Measurements from ENCODE around the gene HOXD13.

Gene HOXD13

DNA sequence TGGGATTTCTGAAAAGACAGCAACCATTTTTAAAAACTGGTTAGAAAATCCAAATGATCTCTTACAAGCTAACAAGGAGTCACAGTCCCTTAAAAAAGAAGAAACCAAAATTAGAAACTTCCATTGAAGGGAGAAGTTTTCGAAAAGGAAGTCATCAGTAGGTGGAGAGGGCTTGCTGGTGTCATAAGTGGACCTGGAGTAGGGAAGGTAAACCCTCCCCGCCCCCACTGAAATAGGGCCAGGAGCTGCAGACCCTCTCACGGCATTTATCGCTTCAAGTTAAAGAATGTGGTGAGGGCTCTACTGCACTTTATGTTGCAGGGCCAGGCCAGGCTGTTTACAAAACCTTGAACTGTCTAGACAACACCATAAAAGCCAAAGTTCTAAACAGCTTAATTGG lies 17.4 kb downstream of the HOXD13 start:
- Histone ChIP-seq H3K27ac (ENCODE audit: low read length) (no peak overlapping the region), H3K27me3 (ENCODE audit: control insufficient read depth in 1 of 2, insufficient read depth in 2 of 2, low read length in 2 of 2) (peaks cover 81 to 91% of the 10 kb centered on the region in 2 donors), H3K36me3 (ENCODE audit: control insufficient read depth in 2 of 2, insufficient read depth in 2 of 2, low read length in 2 of 2) (no peaks in the 10 kb centered on the region), H3K9me3 (ENCODE audit: control insufficient read depth in 2 of 2, low read length in 2 of 2) (peaks cover 0 to 4% of the 10 kb centered on the region in 2 donors), H3K4me1 (ENCODE audit: control insufficient read depth, insufficient read depth, low read length) (peaks cover 21% of the 10 kb centered on the region), H3K9ac (ENCODE audit: low read length in 2 of 2) (no peak overlapping the region), H3K4me3 (ENCODE audit: low read length in 2 of 2) (no peak overlapping the region)

DNA sequence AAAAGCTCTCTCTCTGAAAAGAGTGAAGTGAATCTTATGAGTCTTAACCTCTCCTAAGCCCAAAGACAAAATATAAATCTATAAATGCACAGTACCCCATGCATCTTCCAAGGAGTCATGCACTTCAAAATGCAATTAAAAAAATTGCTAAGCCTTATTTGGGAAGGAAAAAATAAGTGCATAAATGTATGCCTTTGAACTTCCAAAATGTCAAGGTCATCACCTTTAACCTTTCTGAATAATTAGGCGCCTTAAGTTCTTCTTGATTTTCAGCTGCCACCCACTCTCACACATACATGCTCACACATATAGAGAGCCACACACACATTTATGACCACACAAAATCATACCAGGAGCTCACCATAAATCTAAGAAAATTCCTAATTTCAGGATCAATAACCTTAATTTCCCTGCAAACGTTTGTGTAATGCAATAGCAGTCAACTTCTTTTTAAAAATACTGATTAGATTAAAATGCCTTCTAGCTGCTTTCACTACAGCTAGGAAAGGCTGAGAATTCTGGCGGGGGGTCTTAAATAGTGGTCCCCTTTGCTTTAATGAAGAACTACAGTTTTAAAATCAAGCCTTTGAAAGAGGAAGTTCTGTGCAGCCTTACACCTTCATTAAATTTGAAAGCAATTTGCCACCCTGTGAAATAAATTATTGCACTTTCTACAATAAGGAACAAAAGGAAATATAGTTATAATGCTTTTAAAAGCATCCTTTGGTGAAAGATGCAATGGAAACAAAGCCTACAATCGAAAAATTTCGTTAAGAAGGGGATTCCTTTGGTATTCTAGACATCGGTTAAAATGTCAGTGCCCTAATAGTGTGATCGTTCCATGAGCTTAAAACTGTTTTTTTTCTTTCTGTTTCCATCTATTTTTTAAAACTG lies 18.1 kb downstream of the HOXD13 start:
- H3K27ac ChIP-seq (ENCODE audit: low read length), result no peak overlapping the region
- peaks cover 20% of the 10 kb centered on the region for H3K4me1 ChIP-seq (ENCODE audit: control insufficient read depth, insufficient read depth, low read length)
- H3K9me3 ChIP-seq (ENCODE audit: control insufficient read depth in 2 of 2, low read length in 2 of 2), result peaks cover 0 to 4% of the 10 kb centered on the region in 2 donors
- H3K9ac ChIP-seq (ENCODE audit: low read length in 2 of 2), result no peak overlapping the region
- no peak overlapping the region for H3K4me3 ChIP-seq (ENCODE audit: low read length in 2 of 2)
- H3K27me3 ChIP-seq (ENCODE audit: control insufficient read depth in 1 of 2, insufficient read depth in 2 of 2, low read length in 2 of 2), result peaks cover 77 to 91% of the 10 kb centered on the region in 2 donors
- H3K36me3 ChIP-seq (ENCODE audit: control insufficient read depth in 2 of 2, insufficient read depth in 2 of 2, low read length in 2 of 2), result no peaks in the 10 kb centered on the region

DNA sequence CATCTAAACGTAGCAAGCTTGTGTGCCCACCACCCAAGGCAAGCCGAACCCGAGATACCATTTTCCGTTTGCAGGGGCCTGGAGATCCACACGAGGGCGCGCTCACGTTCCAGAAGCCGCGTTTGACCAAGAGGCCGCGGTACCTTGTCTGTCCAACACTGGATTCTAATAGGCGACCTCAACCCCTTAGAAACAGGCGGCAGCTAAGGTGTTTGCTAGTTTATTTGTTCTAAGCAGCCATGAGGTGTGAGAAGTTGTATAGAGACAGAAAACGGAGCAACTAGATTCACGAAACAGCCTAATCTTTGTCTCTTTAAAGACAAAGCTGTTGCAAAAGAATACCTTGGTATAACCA lies 18.8 kb downstream of the HOXD13 start:
- Histone ChIP-seq H3K4me1 (ENCODE audit: control insufficient read depth, insufficient read depth, low read length) (peaks cover 20% of the 10 kb centered on the region), H3K9me3 (ENCODE audit: control insufficient read depth in 2 of 2, low read length in 2 of 2) (peaks cover 0 to 4% of the 10 kb centered on the region in 2 donors), H3K27me3 (ENCODE audit: control insufficient read depth in 1 of 2, insufficient read depth in 2 of 2, low read length in 2 of 2) (peaks cover 77 to 91% of the 10 kb centered on the region in 2 donors), H3K4me3 (ENCODE audit: low read length in 2 of 2) (no peak overlapping the region), H3K36me3 (ENCODE audit: control insufficient read depth in 2 of 2, insufficient read depth in 2 of 2, low read length in 2 of 2) (no peaks in the 10 kb centered on the region), H3K27ac (ENCODE audit: low read length) (no peak overlapping the region), H3K9ac (ENCODE audit: low read length in 2 of 2) (no peak overlapping the region)

DNA sequence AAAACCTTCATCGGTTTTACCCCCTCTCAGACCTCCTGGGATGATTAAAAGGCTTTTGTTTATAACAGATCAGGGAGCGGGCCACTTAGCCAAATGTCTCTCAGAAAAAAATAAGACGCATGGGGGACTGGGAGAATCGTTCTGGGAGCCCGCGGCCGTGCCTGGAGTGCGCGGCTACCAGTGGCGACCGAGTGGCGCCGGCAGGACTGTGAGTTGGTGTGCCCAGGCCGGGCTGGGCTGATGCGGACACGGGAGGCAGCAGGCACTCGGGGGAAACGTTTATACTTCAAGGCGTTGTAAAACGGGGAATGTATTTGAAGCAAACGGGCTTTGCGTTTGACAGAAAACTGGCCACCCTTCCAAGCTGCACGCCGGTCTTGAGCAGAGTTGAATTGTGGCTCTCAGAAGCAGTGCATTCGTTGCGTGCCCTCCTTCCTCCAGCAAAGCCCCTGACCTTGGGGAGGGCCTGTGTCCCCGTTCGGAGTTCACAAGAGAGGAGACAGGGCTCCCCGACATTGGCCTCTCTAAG lies 19.4 kb downstream of the HOXD13 start:
- Histone ChIP-seq H3K4me1 (ENCODE audit: control insufficient read depth, insufficient read depth, low read length) (peaks cover 14% of the 10 kb centered on the region), H3K27ac (ENCODE audit: low read length) (no peak overlapping the region), H3K27me3 (ENCODE audit: control insufficient read depth in 1 of 2, insufficient read depth in 2 of 2, low read length in 2 of 2) (peaks cover 80 to 91% of the 10 kb centered on the region in 2 donors), H3K36me3 (ENCODE audit: control insufficient read depth in 2 of 2, insufficient read depth in 2 of 2, low read length in 2 of 2) (no peaks in the 10 kb centered on the region), H3K9me3 (ENCODE audit: control insufficient read depth in 2 of 2, low read length in 2 of 2) (peaks cover 0 to 4% of the 10 kb centered on the region in 2 donors), H3K9ac (ENCODE audit: low read length in 2 of 2) (no peak overlapping the region), H3K4me3 (ENCODE audit: low read length in 2 of 2) (no peak overlapping the region)

DNA sequence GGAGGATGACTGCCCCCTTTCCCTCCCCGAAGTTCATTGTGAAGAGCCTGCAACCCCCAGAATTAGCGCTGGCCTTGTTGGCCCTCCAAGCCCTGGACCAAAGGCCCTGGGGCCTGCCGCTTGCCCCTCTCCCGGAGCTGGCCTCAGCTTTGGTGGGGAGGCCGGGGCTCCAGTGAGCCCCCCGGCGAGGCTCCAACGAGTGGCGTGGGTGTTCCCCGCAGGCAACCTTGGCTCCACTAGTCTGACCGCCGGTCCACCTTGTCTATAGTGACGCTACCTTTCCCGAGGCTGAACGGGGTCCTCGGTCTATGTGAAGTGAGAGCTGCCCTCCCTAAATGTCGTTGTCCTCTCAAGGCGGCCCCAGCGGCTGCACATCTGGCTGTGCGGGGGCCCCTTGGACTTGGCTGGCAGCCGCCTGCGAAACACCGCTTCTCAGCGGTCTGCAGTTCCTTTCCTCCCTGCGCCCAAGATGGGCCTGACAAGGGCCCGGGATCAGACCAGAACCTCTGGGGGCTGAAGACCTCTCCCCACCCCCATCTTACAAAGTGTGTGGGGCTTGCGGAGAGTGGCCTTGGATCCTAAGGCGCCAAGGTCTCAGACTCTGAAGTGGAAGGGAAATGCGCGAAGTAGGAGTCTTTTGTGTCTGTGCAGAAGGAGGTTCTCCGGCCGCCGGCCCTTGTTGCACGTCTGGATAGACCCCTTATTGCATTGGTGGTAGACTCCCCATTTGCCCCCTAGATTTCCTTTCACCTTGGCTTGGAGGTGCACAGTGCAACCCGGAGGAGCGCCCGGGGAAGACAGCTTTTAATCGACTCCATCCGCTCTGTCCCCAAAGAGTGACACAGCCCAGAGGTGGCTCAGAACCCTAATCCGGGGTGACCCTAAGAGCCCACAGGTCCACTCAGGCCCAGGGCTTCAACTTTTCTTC lies 20.1 kb downstream of the HOXD13 start:
- H3K9me3 ChIP-seq (ENCODE audit: control insufficient read depth in 2 of 2, low read length in 2 of 2), result peaks cover 0 to 4% of the 10 kb centered on the region in 2 donors
- H3K36me3 ChIP-seq (ENCODE audit: control insufficient read depth in 2 of 2, insufficient read depth in 2 of 2, low read length in 2 of 2), result no peaks in the 10 kb centered on the region
- no peak overlapping the region for H3K9ac ChIP-seq (ENCODE audit: low read length in 2 of 2)
- peaks cover 9% of the 10 kb centered on the region for H3K4me1 ChIP-seq (ENCODE audit: control insufficient read depth, insufficient read depth, low read length)
- H3K4me3 ChIP-seq (ENCODE audit: low read length in 2 of 2), result no peak overlapping the region
- H3K27me3 ChIP-seq (ENCODE audit: control insufficient read depth in 1 of 2, insufficient read depth in 2 of 2, low read length in 2 of 2), result peaks cover 83 to 93% of the 10 kb centered on the region in 2 donors
- no peak overlapping the region for H3K27ac ChIP-seq (ENCODE audit: low read length)

DNA sequence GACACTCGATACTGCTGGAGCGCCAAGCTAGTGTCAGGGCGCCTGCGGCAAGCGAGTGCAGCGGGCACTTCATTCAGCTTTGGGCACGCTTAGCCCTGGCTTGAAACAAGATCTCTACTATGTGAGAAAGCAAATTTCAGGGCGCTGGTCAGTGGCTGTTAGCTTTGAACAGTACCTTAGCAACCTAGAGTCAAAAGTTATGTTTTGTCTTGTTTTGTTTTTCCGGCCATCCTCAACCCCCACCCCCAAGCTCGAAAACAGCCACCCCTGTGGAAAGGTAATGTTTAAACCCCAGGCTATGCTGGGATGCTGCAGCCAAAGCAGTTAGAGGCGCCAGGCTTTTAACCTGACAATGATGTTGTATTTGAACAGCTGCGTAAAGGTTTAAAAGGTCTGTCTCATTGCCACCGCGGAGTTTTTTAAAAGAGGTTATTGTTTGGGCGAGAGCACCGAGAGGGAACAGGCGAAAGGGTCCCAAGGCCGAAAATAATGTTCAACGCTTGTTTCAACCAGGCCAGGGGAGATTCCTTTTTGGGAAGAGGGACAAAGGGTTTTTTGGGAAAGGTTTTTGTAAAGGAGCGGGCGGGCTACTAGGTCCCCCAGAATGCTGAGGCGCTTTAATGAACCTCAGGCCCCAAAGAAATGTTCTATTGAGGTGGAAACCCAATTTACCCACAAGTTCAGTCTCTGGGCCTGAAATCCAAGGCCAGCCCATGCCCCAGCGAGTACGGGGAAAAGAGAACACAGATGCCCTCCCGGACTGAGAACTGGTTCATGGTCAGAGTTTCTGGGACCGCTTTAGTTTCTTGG lies 21.8 kb downstream of the HOXD13 start:
- no peak overlapping the region for H3K27ac ChIP-seq (ENCODE audit: low read length)
- no peak overlapping the region for H3K4me3 ChIP-seq (ENCODE audit: low read length in 2 of 2)
- peaks cover 87 to 97% of the 10 kb centered on the region in 2 donors for H3K27me3 ChIP-seq (ENCODE audit: control insufficient read depth in 1 of 2, insufficient read depth in 2 of 2, low read length in 2 of 2)
- peaks cover 3% of the 10 kb centered on the region for H3K4me1 ChIP-seq (ENCODE audit: control insufficient read depth, insufficient read depth, low read length)
- H3K36me3 ChIP-seq (ENCODE audit: control insufficient read depth in 2 of 2, insufficient read depth in 2 of 2, low read length in 2 of 2), result no peaks in the 10 kb centered on the region
- peaks cover 0 to 4% of the 10 kb centered on the region in 2 donors for H3K9me3 ChIP-seq (ENCODE audit: control insufficient read depth in 2 of 2, low read length in 2 of 2)
- no peak overlapping the region for H3K9ac ChIP-seq (ENCODE audit: low read length in 2 of 2)

DNA sequence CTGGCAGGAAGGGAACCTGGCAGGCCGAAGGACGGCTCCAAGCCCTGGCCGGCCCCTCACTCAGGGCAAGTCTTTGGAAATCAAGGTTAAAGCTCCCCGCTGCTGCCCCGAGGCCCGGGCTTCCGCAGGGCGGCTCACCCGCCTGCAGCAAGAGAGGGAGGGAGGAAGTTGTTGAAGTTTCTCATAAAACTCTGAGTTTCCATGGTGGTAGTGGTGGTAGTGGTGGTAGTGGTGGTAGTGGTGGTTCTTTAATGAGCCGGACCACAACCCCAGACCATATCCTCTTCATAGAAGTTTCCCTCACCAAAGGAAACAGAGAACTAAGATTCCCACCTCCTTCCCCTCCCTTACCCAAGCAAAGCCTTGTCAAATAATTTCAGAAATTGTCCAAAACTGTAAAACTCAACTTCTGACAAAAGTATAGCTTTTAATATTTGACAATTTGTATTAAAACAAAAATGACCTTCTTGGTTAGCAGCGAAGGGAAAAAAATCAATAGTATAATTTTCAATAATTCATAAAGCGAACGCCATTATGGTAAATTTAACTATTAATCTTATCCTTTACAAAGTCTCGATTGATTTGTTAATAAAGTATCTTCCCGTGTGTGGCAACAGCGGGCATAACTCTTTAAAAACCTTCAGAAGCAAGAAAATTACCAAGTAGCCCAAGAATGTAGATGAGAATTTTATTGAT lies 22.6 kb downstream of the HOXD13 start:
- Histone ChIP-seq H3K4me3 (ENCODE audit: low read length in 2 of 2) (no peak overlapping the region), H3K27me3 (ENCODE audit: control insufficient read depth in 1 of 2, insufficient read depth in 2 of 2, low read length in 2 of 2) (peaks cover 87 to 97% of the 10 kb centered on the region in 2 donors), H3K36me3 (ENCODE audit: control insufficient read depth in 2 of 2, insufficient read depth in 2 of 2, low read length in 2 of 2) (no peaks in the 10 kb centered on the region), H3K4me1 (ENCODE audit: control insufficient read depth, insufficient read depth, low read length) (peaks cover 3% of the 10 kb centered on the region), H3K9me3 (ENCODE audit: control insufficient read depth in 2 of 2, low read length in 2 of 2) (peaks cover 4% of the 10 kb centered on the region in 2 donors), H3K9ac (ENCODE audit: low read length in 2 of 2) (no peak overlapping the region), H3K27ac (ENCODE audit: low read length) (no peak overlapping the region)

DNA sequence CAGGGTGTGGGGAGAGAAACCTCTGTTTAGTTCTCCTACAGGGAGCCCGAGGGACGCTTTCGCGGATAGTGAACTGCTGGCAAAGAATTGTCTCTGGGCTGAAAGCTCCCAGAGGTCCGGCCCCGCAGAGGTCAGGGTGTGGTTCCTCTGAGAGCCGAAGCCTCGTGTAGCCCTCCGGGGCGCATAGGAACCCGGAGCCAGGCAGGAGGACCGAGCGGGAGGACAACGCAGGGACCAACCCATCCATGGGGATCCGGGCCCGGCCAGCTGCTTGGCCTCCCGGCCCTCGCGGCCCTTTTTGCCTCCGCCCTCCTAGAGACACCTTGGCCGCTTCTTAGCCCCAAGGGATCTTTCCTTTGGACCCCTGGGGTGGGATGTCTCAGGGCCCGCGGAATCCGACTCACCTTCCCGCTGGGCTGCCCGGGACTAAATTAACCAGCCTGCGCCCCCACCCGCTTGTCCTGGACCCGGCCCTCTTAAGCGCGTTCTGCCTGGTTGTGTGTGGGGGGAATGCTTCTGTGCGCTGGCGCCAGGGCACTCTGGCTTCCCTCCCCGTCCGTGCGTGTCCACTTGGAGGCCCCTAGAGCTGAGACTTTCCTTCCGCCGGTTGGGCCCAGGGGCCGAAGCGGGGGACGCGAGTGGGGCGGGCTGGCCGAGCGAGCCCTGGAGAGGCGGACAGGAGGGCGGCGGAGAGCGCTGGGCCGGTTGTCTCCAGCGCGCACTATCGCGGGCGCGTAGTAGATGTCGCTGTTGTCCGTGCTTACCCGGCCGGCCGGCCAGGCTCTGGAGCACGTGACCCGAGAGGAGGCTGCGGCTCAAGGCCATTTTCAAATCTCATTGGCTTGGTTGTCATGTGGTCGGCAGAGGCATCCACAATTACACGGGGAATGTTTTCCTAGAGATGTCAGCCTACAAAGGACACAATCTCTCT lies 23.6 kb downstream of the HOXD13 start, which contains the start of gene HOXD10:
Gene HOXD10, plus strand, starts transcription at position 896 of the 931 bp plus-strand sequence. CDS start 56 bp downstream, outside the sequence.
- Histone ChIP-seq H3K27me3 (ENCODE audit: control insufficient read depth in 1 of 2, insufficient read depth in 2 of 2, low read length in 2 of 2) (peaks cover 89 to 97% of the 10 kb centered on the region in 2 donors), H3K9me3 (ENCODE audit: control insufficient read depth in 2 of 2, low read length in 2 of 2) (peaks cover 4% of the 10 kb centered on the region in 2 donors), H3K4me3 (ENCODE audit: low read length in 2 of 2) (no peak within 1 kb of the TSS), H3K9ac (ENCODE audit: low read length in 2 of 2) (no peak within 1 kb of the TSS), H3K36me3 (ENCODE audit: control insufficient read depth in 2 of 2, insufficient read depth in 2 of 2, low read length in 2 of 2) (no peaks in the 10 kb centered on the region), H3K27ac (ENCODE audit: low read length) (no peak within 1 kb of the TSS), H3K4me1 (ENCODE audit: control insufficient read depth, insufficient read depth, low read length) (peaks cover 3% of the 10 kb centered on the region)

Data from stomach smooth muscle (tissue), 2 donors.